K562 (cell line): Measurements from ENCODE around the gene TOMM5. TPM values are rescaled to one million over a fixed set of nuclear protein-coding genes. Genes with fewer than 3 reads are reported as not detected.

Experiments used
- ATF3 ChIP-seq, 2 experiments: fragments of 450-650 bp in 1 of 2; sonication (generic) in 1 of 2; formaldehyde crosslinking in 1 of 2; IDR thresholded peaks in 1 of 2; conservative IDR thresholded peaks in 1 of 2; 2 replicates each; pipeline versions ENCODE4 v1.6.1 to v1.8.1; 2016 to 2023; ENCODE audit warnings: mild to moderate bottlenecking in 2 of 2, moderate library complexity in 2 of 2, inconsistent platforms in 1 of 2, missing genetic modification reagents in 1 of 2
- BRF2 ChIP-seq: IDR thresholded peaks from 3 replicates; pipeline ENCODE4 v1.6.1; 2011; ENCODE audit warnings: borderline replicate concordance, mild to moderate bottlenecking; ENCODE audit not compliant: insufficient read length, insufficient read depth
- MAFK ChIP-seq: IDR thresholded peaks from 2 replicates; pipeline ENCODE4 v1.6.1; 2011; ENCODE audit warnings: low read length, improper control_type of control experiment
- PHF8 ChIP-seq: fragments of 200-600 bp; sonication (generic); IDR thresholded peaks from 2 replicates; pipeline ENCODE4 v1.6.1; 2012; ENCODE audit warnings: mixed run types, mild to moderate bottlenecking, inconsistent platforms, low read length, moderate library complexity, borderline replicate concordance
- SMARCA4 ChIP-seq: fragments of 450-650 bp; IDR thresholded peaks from 2 replicates; pipeline ENCODE4 v1.6.1; 2016
- WHSC1 ChIP-seq: IDR thresholded peaks from one replicate; pipeline ENCODE4 v1.6.1; 2012; ENCODE audit warnings: low read length, control low read depth, inconsistent platforms
- ZEB2 ChIP-seq: fragments of 450-650 bp; IDR thresholded peaks from 2 replicates; pipeline ENCODE4 v1.6.1; 2016
- ZNF274 ChIP-seq: IDR thresholded peaks from 2 replicates; pipeline ENCODE4 v1.6.1; 2011; ENCODE audit warnings: low read depth, mild to moderate bottlenecking, low read length, moderate library complexity, borderline replicate concordance
- ZNF280B ChIP-seq: fragments of 250-450 bp; sonication (Bioruptor Pico); IDR thresholded peaks from 2 replicates; pipeline ENCODE4 v1.5.1; 2021; ENCODE audit warnings: mild to moderate bottlenecking
- ZNF444 ChIP-seq: fragments of 250-450 bp; sonication (Bioruptor Pico); IDR thresholded peaks from 2 replicates; pipeline ENCODE4 v1.4.0; 2020; ENCODE audit warnings: mild to moderate bottlenecking, moderate library complexity
- polyA plus RNA-seq, 8 experiments: library from polyadenylated mRNA; depleted of rRNA in 4 of 8; stranded (reverse) in 5 of 8; unstranded in 3 of 8; fragments of >200 nt; fragmentation: Nextera tagmentation in 2 of 8; fragmentation: Illumina TruSeq in 1 of 8; extraction: Ambion mirVana in 2 of 8; extraction: Trizol in 1 of 8; gene quantifications; 2 replicates each; pipeline versions ENCODE4 v1.2.1 to v1.2.3, GENCODE V29; 2011 to 2014; ENCODE audit warnings: inconsistent platforms in 1 of 8, missing spikeins in 1 of 8
- total RNA-seq, 7 experiments: library from RNA; depleted of rRNA in 6 of 7; stranded (reverse); fragments of >200 nt in 6 of 7; fragmentation: Illumina TruSeq in 2 of 7; extraction: Trizol in 2 of 7; gene quantifications; 2 replicates each; pipeline versions ENCODE4 v1.2.1 to v1.2.3, GENCODE V29; 2011 to 2021; ENCODE audit warnings: low replicate concordance in 1 of 7
- TF ChIP-seq, protein P1 (sequence below): fragments of 200-600 bp; sonication (generic); IDR thresholded peaks from one replicate; pipeline ENCODE4 v1.6.1; 2012; ENCODE audit warnings: mild to moderate bottlenecking, low read depth, low read length, inconsistent platforms

TOMM5 gene
- total and polyA plus RNA-seq, 9 of the 15 experiments (the other 6 are each of a cell fraction or from before 2014, with no cell fraction given) = 262 to 1,742 (median 496) TPM

DNA sequence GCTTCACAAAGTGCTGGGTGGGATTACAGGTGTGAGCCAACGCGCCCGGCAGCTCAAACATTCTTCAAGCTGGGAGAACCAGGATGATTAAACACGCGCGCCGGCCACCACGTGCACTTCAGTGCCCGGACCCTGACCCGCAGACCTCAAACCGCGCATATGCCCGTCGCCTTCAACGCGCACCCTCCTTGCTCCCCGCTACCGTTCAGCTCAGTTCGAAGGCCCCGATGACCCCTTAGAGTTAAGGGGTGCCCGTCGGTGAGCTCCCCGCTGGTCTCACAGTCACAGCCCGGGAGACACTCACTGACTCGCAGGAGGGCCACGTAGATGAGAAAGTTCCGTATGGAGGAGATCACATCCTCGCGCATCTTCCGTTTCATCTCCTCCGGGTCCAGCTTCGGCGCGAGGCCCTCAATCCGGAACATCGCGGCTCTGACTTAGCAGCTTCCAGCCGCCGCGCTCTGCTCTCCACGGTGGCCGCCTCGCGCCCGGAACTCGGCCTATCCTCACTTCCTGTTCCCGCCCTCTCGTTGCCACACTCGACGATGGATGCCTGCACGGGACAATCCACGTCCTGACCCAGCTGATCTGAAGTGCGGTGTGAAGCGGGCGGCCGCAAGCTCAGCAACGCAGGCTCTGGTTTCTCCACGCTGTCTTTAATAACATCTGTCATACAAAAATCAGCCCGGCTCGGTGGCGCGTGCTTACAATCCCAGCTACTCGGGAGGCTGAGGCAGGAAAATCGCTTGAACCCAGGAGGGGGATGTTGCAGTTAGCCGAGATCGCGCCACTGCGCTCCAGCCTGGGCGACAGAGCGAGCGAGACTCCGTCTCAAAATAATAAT, at the start of gene TOMM5 (continued):
- TF ChIP-seq ATF3 (IDR thresholded peaks at IDR 0.05) (peak; percentile 28; the same call in 1 of the 2 replicates), ATF3 (CRISPR knock-in tag; conservative IDR thresholded peaks at IDR 0.05) (0 out of 2 replicates have a peak, but pooled peaks have one; percentile 75), PHF8 (peak; percentile 99), ZNF444 (CRISPR knock-in tag) (no peak), ZEB2 (no peak; the same call in 1 of the 2 replicates), ZNF280B (CRISPR knock-in tag) (no peak), SMARCA4 (no peak), MAFK (peak; percentile 42), ZNF274 (no peak), BRF2 (no peak), WHSC1 (no peak)
- TF ChIP-seq, protein P1, sequence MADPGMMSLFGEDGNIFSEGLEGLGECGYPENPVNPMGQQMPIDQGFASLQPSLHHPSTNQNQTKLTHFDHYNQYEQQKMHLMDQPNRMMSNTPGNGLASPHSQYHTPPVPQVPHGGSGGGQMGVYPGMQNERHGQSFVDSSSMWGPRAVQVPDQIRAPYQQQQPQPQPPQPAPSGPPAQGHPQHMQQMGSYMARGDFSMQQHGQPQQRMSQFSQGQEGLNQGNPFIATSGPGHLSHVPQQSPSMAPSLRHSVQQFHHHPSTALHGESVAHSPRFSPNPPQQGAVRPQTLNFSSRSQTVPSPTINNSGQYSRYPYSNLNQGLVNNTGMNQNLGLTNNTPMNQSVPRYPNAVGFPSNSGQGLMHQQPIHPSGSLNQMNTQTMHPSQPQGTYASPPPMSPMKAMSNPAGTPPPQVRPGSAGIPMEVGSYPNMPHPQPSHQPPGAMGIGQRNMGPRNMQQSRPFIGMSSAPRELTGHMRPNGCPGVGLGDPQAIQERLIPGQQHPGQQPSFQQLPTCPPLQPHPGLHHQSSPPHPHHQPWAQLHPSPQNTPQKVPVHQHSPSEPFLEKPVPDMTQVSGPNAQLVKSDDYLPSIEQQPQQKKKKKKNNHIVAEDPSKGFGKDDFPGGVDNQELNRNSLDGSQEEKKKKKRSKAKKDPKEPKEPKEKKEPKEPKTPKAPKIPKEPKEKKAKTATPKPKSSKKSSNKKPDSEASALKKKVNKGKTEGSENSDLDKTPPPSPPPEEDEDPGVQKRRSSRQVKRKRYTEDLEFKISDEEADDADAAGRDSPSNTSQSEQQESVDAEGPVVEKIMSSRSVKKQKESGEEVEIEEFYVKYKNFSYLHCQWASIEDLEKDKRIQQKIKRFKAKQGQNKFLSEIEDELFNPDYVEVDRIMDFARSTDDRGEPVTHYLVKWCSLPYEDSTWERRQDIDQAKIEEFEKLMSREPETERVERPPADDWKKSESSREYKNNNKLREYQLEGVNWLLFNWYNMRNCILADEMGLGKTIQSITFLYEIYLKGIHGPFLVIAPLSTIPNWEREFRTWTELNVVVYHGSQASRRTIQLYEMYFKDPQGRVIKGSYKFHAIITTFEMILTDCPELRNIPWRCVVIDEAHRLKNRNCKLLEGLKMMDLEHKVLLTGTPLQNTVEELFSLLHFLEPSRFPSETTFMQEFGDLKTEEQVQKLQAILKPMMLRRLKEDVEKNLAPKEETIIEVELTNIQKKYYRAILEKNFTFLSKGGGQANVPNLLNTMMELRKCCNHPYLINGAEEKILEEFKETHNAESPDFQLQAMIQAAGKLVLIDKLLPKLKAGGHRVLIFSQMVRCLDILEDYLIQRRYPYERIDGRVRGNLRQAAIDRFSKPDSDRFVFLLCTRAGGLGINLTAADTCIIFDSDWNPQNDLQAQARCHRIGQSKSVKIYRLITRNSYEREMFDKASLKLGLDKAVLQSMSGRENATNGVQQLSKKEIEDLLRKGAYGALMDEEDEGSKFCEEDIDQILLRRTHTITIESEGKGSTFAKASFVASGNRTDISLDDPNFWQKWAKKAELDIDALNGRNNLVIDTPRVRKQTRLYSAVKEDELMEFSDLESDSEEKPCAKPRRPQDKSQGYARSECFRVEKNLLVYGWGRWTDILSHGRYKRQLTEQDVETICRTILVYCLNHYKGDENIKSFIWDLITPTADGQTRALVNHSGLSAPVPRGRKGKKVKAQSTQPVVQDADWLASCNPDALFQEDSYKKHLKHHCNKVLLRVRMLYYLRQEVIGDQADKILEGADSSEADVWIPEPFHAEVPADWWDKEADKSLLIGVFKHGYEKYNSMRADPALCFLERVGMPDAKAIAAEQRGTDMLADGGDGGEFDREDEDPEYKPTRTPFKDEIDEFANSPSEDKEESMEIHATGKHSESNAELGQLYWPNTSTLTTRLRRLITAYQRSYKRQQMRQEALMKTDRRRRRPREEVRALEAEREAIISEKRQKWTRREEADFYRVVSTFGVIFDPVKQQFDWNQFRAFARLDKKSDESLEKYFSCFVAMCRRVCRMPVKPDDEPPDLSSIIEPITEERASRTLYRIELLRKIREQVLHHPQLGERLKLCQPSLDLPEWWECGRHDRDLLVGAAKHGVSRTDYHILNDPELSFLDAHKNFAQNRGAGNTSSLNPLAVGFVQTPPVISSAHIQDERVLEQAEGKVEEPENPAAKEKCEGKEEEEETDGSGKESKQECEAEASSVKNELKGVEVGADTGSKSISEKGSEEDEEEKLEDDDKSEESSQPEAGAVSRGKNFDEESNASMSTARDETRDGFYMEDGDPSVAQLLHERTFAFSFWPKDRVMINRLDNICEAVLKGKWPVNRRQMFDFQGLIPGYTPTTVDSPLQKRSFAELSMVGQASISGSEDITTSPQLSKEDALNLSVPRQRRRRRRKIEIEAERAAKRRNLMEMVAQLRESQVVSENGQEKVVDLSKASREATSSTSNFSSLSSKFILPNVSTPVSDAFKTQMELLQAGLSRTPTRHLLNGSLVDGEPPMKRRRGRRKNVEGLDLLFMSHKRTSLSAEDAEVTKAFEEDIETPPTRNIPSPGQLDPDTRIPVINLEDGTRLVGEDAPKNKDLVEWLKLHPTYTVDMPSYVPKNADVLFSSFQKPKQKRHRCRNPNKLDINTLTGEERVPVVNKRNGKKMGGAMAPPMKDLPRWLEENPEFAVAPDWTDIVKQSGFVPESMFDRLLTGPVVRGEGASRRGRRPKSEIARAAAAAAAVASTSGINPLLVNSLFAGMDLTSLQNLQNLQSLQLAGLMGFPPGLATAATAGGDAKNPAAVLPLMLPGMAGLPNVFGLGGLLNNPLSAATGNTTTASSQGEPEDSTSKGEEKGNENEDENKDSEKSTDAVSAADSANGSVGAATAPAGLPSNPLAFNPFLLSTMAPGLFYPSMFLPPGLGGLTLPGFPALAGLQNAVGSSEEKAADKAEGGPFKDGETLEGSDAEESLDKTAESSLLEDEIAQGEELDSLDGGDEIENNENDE = no peak
